Osteoblast (primary cell): ENCODE data around the gene BMP2K. TPM values are rescaled to one million over a fixed set of nuclear protein-coding genes. Genes with fewer than 3 reads are reported as not detected.
"Not testable (repeated sequence)": the region's sequence is repeated elsewhere in the genome, so short reads cannot be mapped to it uniquely, and the experiment has no call there.

ENCODE experiments used
- DNase-seq: peaks from one replicate; pipeline ENCODE4 v3.0.0; 2011; ENCODE audit warnings: low spot score, mixed read lengths; ENCODE audit not compliant: insufficient read length; ENCODE audit errors: missing footprints
- H2AFZ ChIP-seq: 2 replicates; pipeline ENCODE4 v1.6.0; 2011; ENCODE audit warnings: mild to moderate bottlenecking, low read length
- H3K27ac ChIP-seq: 2 replicates; pipeline ENCODE4 v1.5.1; 2011; ENCODE audit warnings: mild to moderate bottlenecking, low read depth, low read length, moderate library complexity
- H3K27me3 ChIP-seq: 2 replicates; pipeline ENCODE4 v1.6.0; 2012; ENCODE audit warnings: mild to moderate bottlenecking, control low read depth, inconsistent platforms, low read length, moderate library complexity; ENCODE audit not compliant: insufficient read depth
- H3K36me3 ChIP-seq: 2 replicates; pipeline ENCODE4 v1.5.1; 2011; ENCODE audit warnings: mild to moderate bottlenecking, low read length, control low read depth, moderate library complexity; ENCODE audit not compliant: insufficient read depth
- H3K4me1 ChIP-seq: 2 replicates; pipeline ENCODE4 v1.5.1; 2011; ENCODE audit warnings: mild to moderate bottlenecking, low read length, control low read depth, moderate library complexity; ENCODE audit not compliant: insufficient read depth
- H3K4me2 ChIP-seq: 2 replicates; pipeline ENCODE4 v1.6.0; 2011; ENCODE audit warnings: mild to moderate bottlenecking, low read length; ENCODE audit not compliant: insufficient read depth
- H3K4me3 ChIP-seq: fragments of 200-600 bp; sonication (generic); 3 replicates; pipeline ENCODE4 v1.5.1; 2012; ENCODE audit warnings: mild to moderate bottlenecking, low read length, inconsistent platforms; ENCODE audit not compliant: insufficient read depth
- H3K79me2 ChIP-seq: 2 replicates; pipeline ENCODE4 v1.6.0; 2012; ENCODE audit warnings: mild to moderate bottlenecking, low read length, control low read depth, inconsistent platforms; ENCODE audit not compliant: insufficient read depth
- H3K9me3 ChIP-seq: 2 replicates; pipeline ENCODE4 v1.5.1; 2011; ENCODE audit warnings: low read depth, low read length, control low read depth
- H4K20me1 ChIP-seq: 2 replicates; pipeline ENCODE4 v1.6.0; 2012; ENCODE audit warnings: mild to moderate bottlenecking, low read length, control low read depth; ENCODE audit not compliant: insufficient read depth
- CTCF ChIP-seq: IDR thresholded peaks from 2 replicates; pipeline ENCODE4 v1.5.1; 2011; ENCODE audit warnings: mild to moderate bottlenecking, low read depth, low read length, moderate library complexity; ENCODE audit errors: extremely low read depth
- total RNA-seq: library from RNA; depleted of rRNA; stranded (reverse); fragments of >200 nt; gene quantifications from 2 replicates; pipeline ENCODE4 v1.2.3, GENCODE V29; 2012

The BMP2K gene
- total RNA-seq, 1 donor, result 61.2 TPM

GRCh38 chr4:78818530-78819079, 42.5 kb downstream of the BMP2K start:
- no peak overlapping the region for H3K4me2 ChIP-seq
- H3K27me3 ChIP-seq, result no peaks in the 10 kb centered on the region
- H3K79me2 ChIP-seq, result peaks cover 82% of the 10 kb centered on the region
- no peaks in the 10 kb centered on the region for H3K4me1 ChIP-seq
- no peak overlapping the region for H3K27ac ChIP-seq
- H3K36me3 ChIP-seq, result no peaks in the 10 kb centered on the region
- H2AFZ ChIP-seq, result no peak overlapping the region
- DNase-seq, result no peak
- no peak overlapping the region for H3K4me3 ChIP-seq
- no peaks in the 10 kb centered on the region for H3K9me3 ChIP-seq
- peaks cover 3% of the 10 kb centered on the region for H4K20me1 ChIP-seq
- no peak for TF ChIP-seq CTCF

- H3K9me3 ChIP-seq, result no peaks in the 10 kb centered on the region
Observed at GRCh38 chr4:78824001-78824400, 47.9 kb downstream of the BMP2K start.

GRCh38 chr4:78827191-78827590, 51.0 kb downstream of the BMP2K start:
- no peak for DNase-seq
- peaks cover 23% of the 10 kb centered on the region for H3K36me3 ChIP-seq
- no peaks in the 10 kb centered on the region for H3K9me3 ChIP-seq
- H3K27me3 ChIP-seq, result no peaks in the 10 kb centered on the region
- TF ChIP-seq CTCF, result no peak
- H3K27ac ChIP-seq, result no peak overlapping the region
- H4K20me1 ChIP-seq, result no peaks in the 10 kb centered on the region
- H3K79me2 ChIP-seq, result peaks cover 30% of the 10 kb centered on the region
- no peak overlapping the region for H3K4me3 ChIP-seq
- H2AFZ ChIP-seq, result no peak overlapping the region
- peaks cover 5% of the 10 kb centered on the region for H3K4me1 ChIP-seq
- no peak overlapping the region for H3K4me2 ChIP-seq

More at GRCh38 chr4:78824001-78824400, 47.9 kb downstream of the BMP2K start:
- TF ChIP-seq CTCF, result no peak
- peaks cover 58% of the 10 kb centered on the region for H3K79me2 ChIP-seq
- H3K27ac ChIP-seq, result no peak overlapping the region
- H3K27me3 ChIP-seq, result no peaks in the 10 kb centered on the region
- H3K36me3 ChIP-seq, result peaks cover 23% of the 10 kb centered on the region
- H3K4me2 ChIP-seq, result no peak overlapping the region
- no peak overlapping the region for H3K4me3 ChIP-seq
- DNase-seq, result no peak
- H4K20me1 ChIP-seq, result peaks cover 3% of the 10 kb centered on the region
- H3K4me1 ChIP-seq, result peaks cover 2% of the 10 kb centered on the region
- no peak overlapping the region for H2AFZ ChIP-seq

- Histone ChIP-seq H4K20me1 (no peaks in the 10 kb centered on the region), H3K36me3 (peaks cover 30% of the 10 kb centered on the region), H3K27ac (peak overlapping the region; percentile 4), H3K4me2 (no peak overlapping the region), H3K4me3 (no peak overlapping the region), H3K4me1 (peaks cover 5% of the 10 kb centered on the region), H3K27me3 (no peaks in the 10 kb centered on the region), H2AFZ (no peak overlapping the region), H3K9me3 (no peaks in the 10 kb centered on the region), H3K79me2 (peaks cover 15% of the 10 kb centered on the region)
- no peak for TF ChIP-seq CTCF
- DNase-seq, result no peak
Observed at GRCh38 chr4:78829296-78829695, 53.1 kb downstream of the BMP2K start.

DNA sequence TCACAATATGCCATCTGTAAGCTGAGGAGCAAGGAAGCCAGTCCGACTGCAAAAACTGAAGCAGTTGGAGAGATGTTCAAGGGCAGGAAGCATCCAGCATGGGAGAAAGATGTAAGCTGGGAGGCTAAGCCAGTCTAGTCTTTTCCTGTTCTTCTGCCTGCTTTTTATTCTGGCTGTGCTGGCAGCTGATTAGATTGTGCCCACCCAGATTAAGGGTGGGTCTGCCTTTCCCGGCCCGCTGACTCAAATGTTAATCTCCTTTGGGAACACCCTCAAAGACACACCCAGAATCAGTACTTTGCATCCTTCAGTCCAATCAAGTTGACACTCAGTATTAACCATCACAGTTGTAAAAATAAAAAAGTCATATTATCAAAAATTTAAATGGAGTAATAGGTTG, 63.5 kb downstream of the BMP2K start:
- not testable (repeated sequence) for H3K79me2 ChIP-seq, H3K36me3 ChIP-seq, H3K4me3 ChIP-seq, H3K27me3 ChIP-seq, H2AFZ ChIP-seq, H3K9me3 ChIP-seq, DNase-seq, H3K27ac ChIP-seq, H3K4me1 ChIP-seq, H3K4me2 ChIP-seq, H4K20me1 ChIP-seq

GRCh38 chr4:78840286-78840685, 64.1 kb downstream of the BMP2K start:
- not testable (repeated sequence) for H3K9me3 ChIP-seq, H4K20me1 ChIP-seq, H3K4me1 ChIP-seq, H3K4me3 ChIP-seq, H3K27me3 ChIP-seq, H3K4me2 ChIP-seq, H3K79me2 ChIP-seq, H2AFZ ChIP-seq, DNase-seq, H3K27ac ChIP-seq, H3K36me3 ChIP-seq
